ENCODE results near the gene PLBD1.

DNA sequence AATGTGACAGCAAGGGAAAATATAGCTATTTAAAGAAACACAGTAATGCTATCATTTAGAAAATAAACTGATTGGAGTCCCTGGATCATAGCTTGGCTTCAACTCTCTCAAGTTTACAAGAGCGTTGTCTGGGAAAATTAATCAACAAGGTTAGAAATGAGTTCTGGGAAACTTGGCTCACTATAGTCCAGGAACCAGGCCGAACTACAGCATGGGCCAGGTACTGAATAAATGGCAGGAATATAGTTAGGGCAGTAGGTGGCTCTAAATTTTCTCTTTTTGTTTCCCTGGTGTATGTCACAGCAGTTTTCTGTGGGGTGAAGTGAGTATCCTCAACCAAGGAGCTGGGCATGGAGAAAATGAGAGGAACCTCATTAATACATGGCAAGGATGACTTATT lies 72.4 kb downstream of the PLBD1 start:
- TF ChIP-seq, protein P1, sequence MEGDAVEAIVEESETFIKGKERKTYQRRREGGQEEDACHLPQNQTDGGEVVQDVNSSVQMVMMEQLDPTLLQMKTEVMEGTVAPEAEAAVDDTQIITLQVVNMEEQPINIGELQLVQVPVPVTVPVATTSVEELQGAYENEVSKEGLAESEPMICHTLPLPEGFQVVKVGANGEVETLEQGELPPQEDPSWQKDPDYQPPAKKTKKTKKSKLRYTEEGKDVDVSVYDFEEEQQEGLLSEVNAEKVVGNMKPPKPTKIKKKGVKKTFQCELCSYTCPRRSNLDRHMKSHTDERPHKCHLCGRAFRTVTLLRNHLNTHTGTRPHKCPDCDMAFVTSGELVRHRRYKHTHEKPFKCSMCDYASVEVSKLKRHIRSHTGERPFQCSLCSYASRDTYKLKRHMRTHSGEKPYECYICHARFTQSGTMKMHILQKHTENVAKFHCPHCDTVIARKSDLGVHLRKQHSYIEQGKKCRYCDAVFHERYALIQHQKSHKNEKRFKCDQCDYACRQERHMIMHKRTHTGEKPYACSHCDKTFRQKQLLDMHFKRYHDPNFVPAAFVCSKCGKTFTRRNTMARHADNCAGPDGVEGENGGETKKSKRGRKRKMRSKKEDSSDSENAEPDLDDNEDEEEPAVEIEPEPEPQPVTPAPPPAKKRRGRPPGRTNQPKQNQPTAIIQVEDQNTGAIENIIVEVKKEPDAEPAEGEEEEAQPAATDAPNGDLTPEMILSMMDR (IDR thresholded peaks at IDR 0.05): no peak
- TF ChIP-seq EP300 (IDR thresholded peaks at IDR 0.05): no peak
- TF ChIP-seq POLR2A (IDR thresholded peaks at IDR 0.05): no peak

Measured in upper lobe of left lung (tissue), 4 donors.